H1 (cell line): ENCODE measurements around the gene AKAP12. TPM values are rescaled to one million over a fixed set of nuclear protein-coding genes. Genes with fewer than 3 reads are reported as not detected.

Experiments used
- CTCF ChIA-PET: fragments of 300-600 bp; sonication (Branson Sonifier 250); formaldehyde crosslinking; loops from one replicate; lab custom pipeline; 2021; ENCODE audit not compliant: partially characterized antibody; lab: Charles Lee
- POLR2A ChIA-PET: fragments of 300-600 bp; sonication (Branson Sonifier 250); formaldehyde crosslinking; loops from one replicate; lab custom pipeline; 2021; ENCODE audit warnings: inconsistent platforms; ENCODE audit not compliant: partially characterized antibody; lab: Charles Lee
- DNase-seq, 2 experiments: peaks; one replicate each; pipeline versions ENCODE4 v3.0.0 to v3.0.0-alpha.2; 2010 to 2022; ENCODE audit warnings: low spot score in 2 of 2, low read depth in 1 of 2, mixed read lengths in 1 of 2
- FAIRE-seq: peaks from 2 replicates; lab custom pipeline; 2011; peaks lifted over from hg19 to GRCh38; lab: Jason Lieb, UNC
- H2AFZ ChIP-seq: 2 replicates; pipeline ENCODE4 v1.8.1; 2012; ENCODE audit warnings: low read length, inconsistent platforms
- H2AK5ac ChIP-seq: 2 replicates; pipeline ENCODE4 v1.6.1; 2013; ENCODE audit warnings: low read depth, low read length
- H2BK120ac ChIP-seq: replicated peaks from 2 replicates; pipeline ENCODE3; 2013; ENCODE audit warnings: low read depth, low read length, inconsistent platforms
- H2BK12ac ChIP-seq: 2 replicates; pipeline ENCODE4 v1.6.1; 2013; ENCODE audit warnings: low read depth, low read length
- H2BK15ac ChIP-seq: 2 replicates; pipeline ENCODE4 v1.6.1; 2013; ENCODE audit warnings: low read length
- H2BK20ac ChIP-seq: 2 replicates; pipeline ENCODE4 v1.6.1; 2013; ENCODE audit warnings: low read length
- H2BK5ac ChIP-seq: 2 replicates; pipeline ENCODE4 v1.6.1; 2013; ENCODE audit warnings: low read depth, low read length
- H3K14ac ChIP-seq: 2 replicates; pipeline ENCODE4 v1.6.1; 2013; ENCODE audit warnings: inconsistent platforms; ENCODE audit not compliant: insufficient read length
- H3K18ac ChIP-seq: 2 replicates; pipeline ENCODE4 v1.6.1; 2013; ENCODE audit warnings: low read length; ENCODE audit errors: extremely low read depth
- H3K23ac ChIP-seq: 2 replicates; pipeline ENCODE4 v1.6.1; 2013; ENCODE audit warnings: inconsistent platforms; ENCODE audit not compliant: insufficient read length
- H3K23me2 ChIP-seq: 2 replicates; pipeline ENCODE4 v1.6.1; 2013; ENCODE audit warnings: low read depth, low read length
- H3K27ac ChIP-seq: 2 replicates; pipeline ENCODE4 v1.6.1; 2011; ENCODE audit warnings: low read depth, low read length, inconsistent platforms
- H3K27me3 ChIP-seq, 4 experiments: replicated peaks in 1 of 4; 1 replicate in 1 of 4; 2 replicates in 3 of 4; pipeline versions ENCODE4 v1.6.1 to v1.8.1; 2011 to 2013; ENCODE audit warnings: low read length in 3 of 4, mild to moderate bottlenecking in 3 of 4, inconsistent platforms in 2 of 4, mixed read lengths in 2 of 4, moderate library complexity in 1 of 4; ENCODE audit not compliant: control insufficient read depth in 3 of 4, insufficient read depth in 3 of 4; ENCODE audit errors: extremely low read depth in 1 of 4
- H3K36me3 ChIP-seq, 4 experiments: 2 replicates each; pipeline versions ENCODE4 v1.6.1 to v1.8.1; 2011 to 2013; ENCODE audit warnings: mild to moderate bottlenecking in 4 of 4, low read length in 3 of 4, moderate library complexity in 2 of 4, control low read depth in 1 of 4, inconsistent platforms in 1 of 4; ENCODE audit not compliant: insufficient read depth in 4 of 4, control insufficient read depth in 2 of 4
- H3K4ac ChIP-seq: replicated peaks from 2 replicates; pipeline ENCODE3; 2013; ENCODE audit warnings: low read length, low read depth, mixed read lengths, inconsistent platforms; ENCODE audit not compliant: insufficient read length
- H3K4me1 ChIP-seq, 4 experiments: replicated peaks in 1 of 4; 1 replicate in 1 of 4; 2 replicates in 3 of 4; pipeline versions ENCODE4 v1.6.1 to v1.8.1; 2011 to 2013; ENCODE audit warnings: low read length in 3 of 4, inconsistent platforms in 2 of 4, mixed read lengths in 1 of 4; ENCODE audit not compliant: insufficient read depth in 4 of 4, control insufficient read depth in 3 of 4
- H3K4me2 ChIP-seq, 2 experiments: 2 replicates each; pipeline versions ENCODE4 v1.6.1 to v1.8.1; 2011 to 2013; ENCODE audit warnings: low read depth in 2 of 2, low read length in 2 of 2, control low read depth in 1 of 2, inconsistent platforms in 1 of 2, mild to moderate bottlenecking in 1 of 2; ENCODE audit not compliant: insufficient read depth in 1 of 2
- H3K4me3 ChIP-seq, 4 experiments: fragments of 200-600, 300-600 bp in 1 of 4; sonication (generic), shearing (Covaris generic), sonication (Bioruptor Twin) in 1 of 4; 2 replicates each; pipeline versions ENCODE4 v1.5.1 to v1.8.1; 2011 to 2016; ENCODE audit warnings: low read length in 4 of 4, low read depth in 3 of 4, control low read depth in 2 of 4, inconsistent platforms in 2 of 4, mild to moderate bottlenecking in 2 of 4, mixed read lengths in 1 of 4, moderate library complexity in 1 of 4; ENCODE audit not compliant: insufficient read depth in 2 of 4; ENCODE audit errors: extremely low read depth in 1 of 4
- H3K56ac ChIP-seq: replicated peaks from 2 replicates; pipeline ENCODE3; 2013; ENCODE audit warnings: low read depth, mild to moderate bottlenecking, mixed read lengths, low read length, inconsistent platforms; ENCODE audit not compliant: insufficient read length
- H3K79me1 ChIP-seq: 2 replicates; pipeline ENCODE4 v1.6.1; 2013; ENCODE audit warnings: low read depth, low read length, control low read depth
- H3K79me2 ChIP-seq, 2 experiments: 2 replicates each; pipeline versions ENCODE4 v1.6.1 to v1.8.1; 2012 to 2013; ENCODE audit warnings: low read length in 2 of 2, mild to moderate bottlenecking in 2 of 2, inconsistent platforms in 1 of 2; ENCODE audit not compliant: insufficient read depth in 2 of 2, control insufficient read depth in 1 of 2
- H3K9ac ChIP-seq, 4 experiments: replicated peaks in 1 of 4; 1 replicate in 1 of 4; 2 replicates in 3 of 4; pipeline versions ENCODE4 v1.6.1 to v1.8.1; 2011 to 2013; ENCODE audit warnings: low read depth in 3 of 4, low read length in 3 of 4, control low read depth in 2 of 4, mild to moderate bottlenecking in 2 of 4, moderate library complexity in 2 of 4, inconsistent platforms in 1 of 4; ENCODE audit errors: extremely low read depth in 1 of 4
- H3K9me3 ChIP-seq, 2 experiments: 2 replicates each; pipeline versions ENCODE4 v1.6.1 to v1.8.1; 2012 to 2013; ENCODE audit warnings: mild to moderate bottlenecking in 2 of 2, moderate library complexity in 2 of 2, control low read depth in 1 of 2, inconsistent platforms in 1 of 2, low read depth in 1 of 2, low read length in 1 of 2, mixed read lengths in 1 of 2; ENCODE audit not compliant: insufficient read depth in 2 of 2
- H4K20me1 ChIP-seq, 2 experiments: replicated peaks in 1 of 2; 2 replicates each; pipeline versions ENCODE3 to v1.8.1; 2011 to 2013; ENCODE audit warnings: inconsistent platforms in 2 of 2, low read length in 2 of 2, mild to moderate bottlenecking in 1 of 2; ENCODE audit not compliant: insufficient read depth in 2 of 2, control insufficient read depth in 1 of 2
- H4K5ac ChIP-seq: 2 replicates; pipeline ENCODE4 v1.6.1; 2013; ENCODE audit warnings: low read length, low read depth, mixed read lengths, inconsistent platforms; ENCODE audit not compliant: insufficient read length
- H4K8ac ChIP-seq: 2 replicates; pipeline ENCODE4 v1.8.0; 2013; ENCODE audit warnings: mild to moderate bottlenecking, moderate library complexity, low read length, inconsistent platforms; ENCODE audit not compliant: insufficient read depth; ENCODE audit errors: extremely low read depth
- H4K91ac ChIP-seq: replicated peaks from 2 replicates; pipeline ENCODE3; 2013; ENCODE audit warnings: low read length, mixed read lengths, inconsistent platforms; ENCODE audit not compliant: insufficient read length
- KDM1A ChIP-seq: fragments of 200-600, 300-600 bp; sonication (generic); IDR thresholded peaks from 2 replicates; pipeline ENCODE4 v1.7.1; 2016; ENCODE audit warnings: mild to moderate bottlenecking, low read length, borderline replicate concordance
- RBBP5 ChIP-seq: IDR thresholded peaks from 2 replicates; pipeline ENCODE4 v1.7.1; 2012; ENCODE audit warnings: low read depth, mild to moderate bottlenecking, inconsistent platforms, low read length, moderate library complexity, borderline replicate concordance
- WGBS, 2 experiments: shearing (Covaris generic) in 1 of 2; methylation state at CpG; one replicate each; pipeline versions ENCODE4 v1.1.6 to v1.1.7; 2013 to 2015; ENCODE audit warnings: low lambda C conversion rate in 2 of 2, mixed read lengths in 2 of 2, inconsistent platforms in 1 of 2, low coverage in 1 of 2, missing lambda C conversion rate in 1 of 2; ENCODE audit not compliant: insufficient replicate concordance in 2 of 2, insufficient coverage in 1 of 2, insufficient read length in 1 of 2; ENCODE audit errors: extremely low coverage in 1 of 2, missing lambda C conversion rate in 1 of 2; 5-methylcytosine and 5-hydroxymethylcytosine counted together
- polyA plus RNA-seq, 7 experiments: library from polyadenylated mRNA; depleted of rRNA in 3 of 7; stranded (reverse) in 5 of 7; unstranded in 2 of 7; fragments of >200 nt in 5 of 7; fragments of 200-250 nt in 2 of 7; gene quantifications; 1 replicate in 5 of 7; 2 replicates in 1 of 7; 4 replicates in 1 of 7; pipeline versions ENCODE4 v1.2.1 to v1.2.3, GENCODE V29; 2011 to 2013; ENCODE audit warnings: missing spikeins in 2 of 7, mixed read lengths in 2 of 7
- total RNA-seq: library from RNA; stranded (reverse); fragmentation: NEBNext Ultra II Directional; extraction: Animal tissue kit (Norgen Biotek cat#: 25700); gene quantifications from 2 replicates; pipeline ENCODE4 v1.2.1, GENCODE V29; 2021

AKAP12 gene
- total and polyA plus RNA-seq, 2 of the 8 experiments (the other 6 are each of a cell fraction or from before 2014, with no cell fraction given) = 14.6 to 79.2 TPM

GRCh38 chr6:151211075-151211474 lies 28.7 kb upstream of the AKAP12 start:
- Histone ChIP-seq H3K9me3 (peaks cover 0 to 9% of the 10 kb centered on the region in 2 experiments; a peak in 2 of 4 replicates), H2AFZ (no peak overlapping the region), H3K4me3 (no peak overlapping the region), H3K27ac (no peak overlapping the region), H4K8ac (no peak overlapping the region), H2BK12ac (no peak overlapping the region), H3K4ac (no peak overlapping the region), H2BK15ac (no peak overlapping the region), H3K9ac (no peak overlapping the region), H3K79me1 (no peaks in the 10 kb centered on the region), H3K27me3 (no peaks in the 10 kb centered on the region), H2AK5ac (no peak overlapping the region), H4K5ac (no peak overlapping the region), H2BK20ac (no peak overlapping the region), H3K23ac (no peak overlapping the region), H2BK120ac (no peak overlapping the region), H3K14ac (no peak overlapping the region), H4K91ac (no peak overlapping the region), H3K4me2 (no peak overlapping the region), H3K4me1 (peaks cover 0 to 2% (median 0%) of the 10 kb centered on the region in 4 experiments; a peak in 1 of 7 replicates), H3K79me2 (no peaks in the 10 kb centered on the region), H3K18ac (no peak overlapping the region), H4K20me1 (no peaks in the 10 kb centered on the region), H3K36me3 (no peaks in the 10 kb centered on the region), H2BK5ac (no peak overlapping the region), H3K56ac (no peak overlapping the region), H3K23me2 (no peaks in the 10 kb centered on the region)
- 79% methylated on average over 1 of the region's 1 CpG; no CpG with 5 or more reads in 1 of the 2 experiments for WGBS, 2 experiments
- FAIRE-seq (no peak), DNase-seq (no peak)
- peak; percentile 43; the same call in 1 of the 2 replicates for TF ChIP-seq KDM1A
- no peak for TF ChIP-seq RBBP5
- ChIA-PET CTCF (interaction anchor here (0.9 to 1.0 kb wide), 2 partner anchors 15 to 108 kb away, joined by 3 to 5 read pairs; no protein-coding TSS in a partner anchor), POLR2A (no interaction called here)
